Measurements from ENCODE around the gene RAPGEF1.

Gene RAPGEF1

GRCh38 chr9:131625790-131626670 is 113.8 kb downstream of the RAPGEF1 start:
- no peak for DNase-seq (ENCODE audit: low read depth in 2 of 2)

GRCh38 chr9:131625508-131625787 is 114.4 kb downstream of the RAPGEF1 start:
- DNase-seq (ENCODE audit: low read depth in 2 of 2) = no peak

- no peak for DNase-seq (ENCODE audit: low read depth in 2 of 2)
These were observed 115.0 kb downstream of the RAPGEF1 start for GRCh38 chr9:131624636-131625507.

GRCh38 chr9:131623655-131624330 is 116.1 kb downstream of the RAPGEF1 start:
- DNase-seq (ENCODE audit: low read depth in 2 of 2) = no peak

GRCh38 chr9:131622523-131622922 is 117.4 kb downstream of the RAPGEF1 start:
- DNase-seq (ENCODE audit: low read depth in 2 of 2) = no peak

- no peak for DNase-seq (ENCODE audit: low read depth in 2 of 2)
These were observed 118.1 kb downstream of the RAPGEF1 start for GRCh38 chr9:131621551-131622358.

GRCh38 chr9:131620764-131621520 is 118.9 kb downstream of the RAPGEF1 start:
- DNase-seq (ENCODE audit: low read depth in 2 of 2) = no peak

- no peak for DNase-seq (ENCODE audit: low read depth in 2 of 2)
These were observed 120.2 kb downstream of the RAPGEF1 start for GRCh38 chr9:131619680-131620079.

GRCh38 chr9:131618785-131619184 is 121.1 kb downstream of the RAPGEF1 start:
- DNase-seq (ENCODE audit: low read depth in 2 of 2) = no peak

- DNase-seq (ENCODE audit: low read depth in 2 of 2) = no peak
These were observed 121.8 kb downstream of the RAPGEF1 start for GRCh38 chr9:131618071-131618479.

GRCh38 chr9:131617611-131618010 is 122.3 kb downstream of the RAPGEF1 start:
- no peak for DNase-seq (ENCODE audit: low read depth in 2 of 2)

GRCh38 chr9:131616983-131617604 is 122.8 kb downstream of the RAPGEF1 start:
- DNase-seq (ENCODE audit: low read depth in 2 of 2) = no peak

GRCh38 chr9:131614340-131614915 is 125.4 kb downstream of the RAPGEF1 start:
- DNase-seq (ENCODE audit: low read depth in 2 of 2) = no peak

- no peak for DNase-seq (ENCODE audit: low read depth in 2 of 2)
These were observed 126.0 kb downstream of the RAPGEF1 start for GRCh38 chr9:131613921-131614320.

- no peak for DNase-seq (ENCODE audit: low read depth in 2 of 2)
These were observed 127.0 kb downstream of the RAPGEF1 start for GRCh38 chr9:131612851-131613250.

- no peak for DNase-seq (ENCODE audit: low read depth in 2 of 2)
These were observed 128.1 kb downstream of the RAPGEF1 start for GRCh38 chr9:131611586-131612315.

- no peak for DNase-seq (ENCODE audit: low read depth in 2 of 2)
These were observed 129.6 kb downstream of the RAPGEF1 start for GRCh38 chr9:131610231-131610761.

GRCh38 chr9:131609099-131609830 is 130.6 kb downstream of the RAPGEF1 start:
- DNase-seq (ENCODE audit: low read depth in 2 of 2) = no peak
